NB4 (cell line): ENCODE measurements around the gene TIMM22.

ENCODE experiments used
- CTCF ChIP-seq: IDR thresholded peaks from one replicate; pipeline ENCODE4 v1.5.1; 2012; ENCODE audit warnings: low read depth, low read length
- POLR2A ChIP-seq: IDR thresholded peaks from 2 replicates; pipeline ENCODE4 v1.6.1; 2011; ENCODE audit warnings: mild to moderate bottlenecking; ENCODE audit not compliant: insufficient read length; ENCODE audit errors: extremely low read depth

GRCh38 chr17:1012823-1013728 is 16.1 kb downstream of the TIMM22 start:
- TF ChIP-seq CTCF: no peak
- no peak for TF ChIP-seq POLR2A
